ENCODE measurements around the gene TRIM62.

Gene TRIM62

DNA sequence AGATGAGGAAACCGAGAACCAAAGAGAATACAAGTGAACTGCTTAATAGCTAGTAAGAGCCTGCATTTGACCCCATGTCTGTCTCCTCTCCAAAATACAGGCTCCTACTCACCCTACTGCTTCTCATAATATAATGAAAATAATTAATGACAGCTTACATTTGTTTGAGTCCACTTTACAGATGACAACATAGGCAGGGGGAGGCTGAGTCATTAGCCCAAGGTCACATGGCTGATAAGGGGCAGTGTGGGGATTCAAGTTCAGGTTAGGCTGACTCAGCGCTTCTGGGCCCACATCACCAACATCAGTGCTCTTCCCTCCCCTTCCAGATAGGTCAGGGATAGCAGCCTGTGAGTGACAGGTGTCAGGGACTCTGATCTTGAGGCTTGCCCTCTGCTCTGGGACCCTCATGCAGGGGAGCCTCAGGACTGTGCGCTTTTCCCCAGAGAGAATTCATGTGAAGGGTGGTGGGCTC, 84.7 kb downstream of the TRIM62 start:
- no peak for DNase-seq

DNA sequence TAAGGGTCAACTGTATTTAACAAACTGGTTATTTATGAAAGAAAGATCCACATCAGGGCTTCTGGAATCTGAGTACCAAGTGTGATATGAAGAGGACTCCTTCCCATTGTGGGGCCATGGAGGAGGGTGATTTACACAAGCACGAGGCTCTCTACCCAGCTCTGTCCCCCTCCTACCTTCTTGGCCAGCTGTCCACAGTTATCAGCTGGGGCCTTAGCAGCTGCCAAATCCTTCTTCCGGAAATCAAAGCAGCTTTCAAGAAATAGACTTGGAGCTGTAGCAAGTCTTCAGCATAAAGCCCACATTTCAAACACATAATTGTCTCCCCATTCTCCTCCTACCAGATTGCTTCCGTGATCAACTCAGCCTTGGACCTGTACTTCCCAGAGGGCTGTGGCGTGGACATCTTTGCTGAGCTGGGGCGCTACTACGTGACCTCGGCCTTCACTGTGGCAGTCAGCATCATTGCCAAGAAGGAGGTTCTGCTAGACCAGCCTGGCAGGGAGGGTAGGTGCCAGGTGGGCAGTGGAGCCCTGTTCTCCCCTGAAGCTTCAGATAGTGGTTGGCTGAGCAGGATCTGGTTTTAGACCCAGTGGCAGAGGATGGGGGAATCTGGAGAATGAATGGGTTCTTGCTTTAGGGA, 85.4 kb downstream of the TRIM62 start:
- no peak for DNase-seq

All from CD4-positive, alpha-beta T cell treated with Interleukin-21 for 1 hour (primary cell).